Prostate gland (tissue), 2 donors: ENCODE results near the gene MEP1B. TPM values are rescaled to one million over a fixed set of nuclear protein-coding genes. Genes with fewer than 3 reads are reported as not detected.
"Not testable (repeated sequence)": the region's sequence is repeated elsewhere in the genome, so short reads cannot be mapped to it uniquely, and the experiment has no call there.

Source experiments
- DNase-seq: peaks from one replicate; pipeline ENCODE4 v3.0.0-alpha.2; 2019; ENCODE audit warnings: low spot score
- H3K27ac ChIP-seq, 2 donors: fragments of 200-600 bp; sonication (generic); 2 replicates each; pipeline ENCODE4 v1.5.1; 2017 to 2019
- H3K27me3 ChIP-seq: fragments of 200-600 bp; sonication (generic); replicated peaks from 2 replicates; pipeline ENCODE4 v1.5.1; 2019; ENCODE audit not compliant: insufficient read depth
- H3K36me3 ChIP-seq, 2 donors: fragments of 200-600 bp; sonication (generic); 1 replicate in 1 of 2; 2 replicates in 1 of 2; pipeline versions ENCODE4 v1.5.1 to v1.8.1; 2017 to 2019
- H3K4me1 ChIP-seq: fragments of 200-600 bp; sonication (generic); replicated peaks from 2 replicates; pipeline ENCODE4 v1.5.1; 2019
- H3K4me3 ChIP-seq, 2 donors: fragments of 200-600 bp; sonication (generic); 2 replicates each; pipeline ENCODE4 v1.5.1; 2017 to 2019
- H3K9me3 ChIP-seq: fragments of 200-600 bp; sonication (generic); 2 replicates; pipeline ENCODE4 v1.5.1; 2017
- CTCF ChIP-seq, 4 experiments: fragments of 200-600 bp in 2 of 4; fragments of 450-650 bp in 2 of 4; sonication (generic) in 2 of 4; IDR thresholded peaks; 1 replicate in 3 of 4; 2 replicates in 1 of 4; pipeline ENCODE4 v1.5.1; 2016 to 2019; ENCODE audit warnings: antibody characterized with exemption in 4 of 4, mild to moderate bottlenecking in 2 of 4, moderate library complexity in 2 of 4
- POLR2A ChIP-seq: fragments of 450-650 bp; IDR thresholded peaks from one replicate; pipeline ENCODE4 v1.6.1; 2016; ENCODE audit warnings: antibody characterized with exemption, mild to moderate bottlenecking
- POLR2AphosphoS5 ChIP-seq: sonication (generic); formaldehyde crosslinking; IDR thresholded peaks from one replicate; pipeline ENCODE4 v1.6.1; 2017; ENCODE audit warnings: antibody characterized with exemption
- WGBS: methylation state at CpG from one replicate; pipeline ENCODE4 v1.1.5; 2018; 5-methylcytosine and 5-hydroxymethylcytosine counted together
- intact Hi-C: fragments of 100-400 bp; cut with DNase I; formaldehyde crosslinking; loops from one replicate; pipeline ENCODE4 v1.14.2; 2022
- total RNA-seq, 2 donors: library from RNA; depleted of rRNA; stranded (reverse); fragments of >200 nt; gene quantifications; one replicate each; pipeline ENCODE4 v1.1.0, GENCODE V29; 2016

MEP1B gene
- total RNA-seq, 2 donors from 2014 or later = 0.34 TPM; not detected in 1

DNA sequence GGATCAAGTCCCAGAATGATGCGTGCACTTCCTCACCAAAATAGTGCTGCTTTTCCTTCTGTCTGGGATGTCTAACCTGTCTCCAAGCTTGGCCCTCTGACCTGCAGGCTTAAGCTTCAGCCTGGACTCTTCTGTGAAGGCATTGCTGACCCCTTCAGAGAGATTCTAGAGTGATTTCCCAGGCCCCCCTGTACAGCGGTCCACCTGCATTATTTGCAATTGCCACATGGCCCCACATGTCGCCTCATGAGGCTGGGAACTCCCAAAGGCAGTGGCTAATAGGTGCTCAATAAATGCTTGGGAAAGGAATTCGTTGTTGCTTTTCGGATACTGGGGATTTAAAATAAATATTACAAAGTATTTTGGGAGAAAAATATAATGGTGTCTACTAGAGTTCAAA, 32.3 kb upstream of the MEP1B start:
- Histone ChIP-seq H3K4me1 (no peaks in the 10 kb centered on the region), H3K9me3 (no peaks in the 10 kb centered on the region), H3K27me3 (no peaks in the 10 kb centered on the region), H3K27ac (no peak overlapping the region), H3K36me3 (no peaks in the 10 kb centered on the region), H3K4me3 (no peak overlapping the region)
- 77% methylated on average over 5 of the region's 5 CpGs for WGBS
- intact Hi-C loops = loop anchor here (5.0 kb wide), 2 partner anchors 315 to 395 kb away; partner anchors contain the start of gene GAREM1
- TF ChIP-seq CTCF (IDR thresholded peaks at IDR 0.05) = no peak
- no peak for TF ChIP-seq POLR2AphosphoS5
- TF ChIP-seq POLR2A = no peak
- no peak for DNase-seq

- Histone ChIP-seq H3K4me3 (peak overlapping the region in 1 of 2 donors; percentile 12), H3K36me3 (no peaks in the 10 kb centered on the region), H3K9me3 (no peaks in the 10 kb centered on the region), H3K27ac (no peak overlapping the region), H3K4me1 (no peaks in the 10 kb centered on the region), H3K27me3 (no peaks in the 10 kb centered on the region)
- under 1% methylated on average over 22 of the region's 22 CpGs for WGBS
- intact Hi-C loops = loop anchor here (5.0 kb wide), 2 partner anchors 314 to 394 kb away; partner anchors contain the start of gene GAREM1
- peak; percentile 84 for DNase-seq
- TF ChIP-seq POLR2AphosphoS5 (peak; percentile 70), CTCF (IDR thresholded peaks at IDR 0.05) (peak; percentile 42 to 93 (median 90)), POLR2A (no peak)
Measured at GRCh38 chr18:32158108-32158624, 31.7 kb upstream of the MEP1B start.

DNA sequence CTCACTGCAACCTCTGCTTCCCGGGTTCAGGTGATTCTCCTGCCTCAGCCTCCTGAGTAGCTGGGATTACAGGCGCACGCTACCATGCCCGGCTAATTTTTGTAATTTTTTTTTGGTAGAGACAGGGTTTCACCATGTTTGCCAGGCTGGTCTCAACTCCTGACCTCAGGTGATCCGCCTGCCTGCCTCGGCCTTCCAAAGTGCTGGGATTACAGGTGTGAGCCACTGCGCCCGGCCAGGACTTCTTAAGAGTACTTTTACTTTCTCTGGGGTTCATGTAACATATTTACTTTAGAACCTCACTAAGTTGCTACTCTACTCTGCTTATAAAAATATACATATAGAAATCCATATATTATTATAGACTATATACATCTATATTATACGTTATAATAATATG, 31.2 kb upstream of the MEP1B start:
- intact Hi-C loops = loop anchor here (5.0 kb wide), 2 partner anchors 314 to 394 kb away; partner anchors contain the start of gene GAREM1
- peak overlapping the region in 1 of 2 donors; percentile 12 for H3K4me3 ChIP-seq
- 64% methylated on average over 9 of the region's 9 CpGs for WGBS
- not testable (repeated sequence) for H3K27me3 ChIP-seq, H3K4me1 ChIP-seq, DNase-seq, H3K27ac ChIP-seq, H3K9me3 ChIP-seq, H3K36me3 ChIP-seq

DNA sequence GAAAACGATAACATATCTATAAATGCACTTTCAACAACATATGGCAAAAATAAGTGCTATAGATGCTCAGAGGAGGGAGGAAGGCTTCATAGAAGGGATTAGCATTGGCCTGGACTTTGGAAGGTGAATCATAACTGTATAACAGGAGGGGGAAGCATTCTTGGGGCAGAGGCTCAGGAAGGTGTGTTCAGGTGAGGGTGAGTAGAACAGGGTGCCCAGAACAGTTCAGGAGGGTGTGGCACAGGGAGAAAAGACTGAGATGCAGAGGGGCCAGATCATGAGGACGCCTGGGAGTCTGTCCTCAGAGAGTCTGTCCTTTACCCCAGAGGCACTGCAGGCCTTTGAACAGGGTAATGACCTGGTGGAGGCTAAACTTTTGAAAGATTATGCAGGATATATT, 29.3 kb upstream of the MEP1B start:
- no peaks in the 10 kb centered on the region for H3K36me3 ChIP-seq
- no peaks in the 10 kb centered on the region for H3K4me1 ChIP-seq
- WGBS = 81% methylated on average over 2 of the region's 2 CpGs
- TF ChIP-seq POLR2A (no peak), CTCF (IDR thresholded peaks at IDR 0.05) (no peak), POLR2AphosphoS5 (no peak)
- no peak overlapping the region for H3K27ac ChIP-seq
- intact Hi-C loops = no loop called here
- no peak overlapping the region for H3K4me3 ChIP-seq
- no peaks in the 10 kb centered on the region for H3K27me3 ChIP-seq
- DNase-seq = no peak
- no peaks in the 10 kb centered on the region for H3K9me3 ChIP-seq

DNA sequence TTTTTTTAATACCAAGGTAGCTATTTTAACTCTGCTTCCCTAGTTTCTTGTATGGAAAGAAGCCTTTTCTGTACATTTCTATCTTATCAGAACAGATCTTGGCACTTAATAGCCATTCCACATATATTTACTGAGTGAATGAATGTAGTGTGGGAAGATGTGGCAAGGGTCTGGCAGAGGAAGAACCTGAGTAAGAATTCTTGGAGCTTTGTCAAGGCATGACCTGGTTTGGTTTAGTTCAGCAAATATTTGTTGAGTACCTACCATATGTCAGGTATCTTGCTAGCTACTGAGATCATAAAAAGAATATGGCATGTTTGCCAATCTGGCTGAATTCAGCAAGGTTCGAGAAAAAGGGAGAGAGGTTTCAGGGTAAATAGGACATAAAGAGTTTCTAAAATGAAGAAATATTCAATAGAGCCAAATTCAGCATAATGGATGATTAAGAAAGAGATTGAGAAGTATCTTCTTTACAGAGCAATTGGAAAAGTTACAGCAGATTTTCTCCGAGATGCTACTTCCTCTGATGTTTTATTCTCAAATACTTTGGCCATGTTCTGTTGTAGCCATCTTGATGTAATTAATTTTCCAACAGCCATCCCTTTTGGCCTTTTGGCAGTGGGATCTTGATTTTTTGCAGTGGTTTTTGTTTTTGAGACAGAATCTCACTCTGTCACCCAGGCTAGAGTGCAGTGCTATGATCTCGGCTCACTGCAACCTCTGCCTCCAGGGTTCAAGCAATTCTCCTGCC, 21.7 kb upstream of the MEP1B start:
- no peaks in the 10 kb centered on the region for H3K36me3 ChIP-seq
- peak; percentile 42 for DNase-seq
- no peak overlapping the region for H3K27ac ChIP-seq
- no peak overlapping the region for H3K4me3 ChIP-seq
- intact Hi-C loops = no loop called here
- no peaks in the 10 kb centered on the region for H3K4me1 ChIP-seq
- 45% methylated on average over 3 of the region's 3 CpGs for WGBS
- no peaks in the 10 kb centered on the region for H3K9me3 ChIP-seq
- TF ChIP-seq CTCF (IDR thresholded peaks at IDR 0.05) (no peak), POLR2AphosphoS5 (peak; percentile 56), POLR2A (no peak)
- no peaks in the 10 kb centered on the region for H3K27me3 ChIP-seq
